Ovary (tissue), 3 donors: ENCODE measurements around the gene MEOX2.

Experiments
- CTCF ChIP-seq, 3 donors: fragments of 450-650 bp in 2 of 3; fragments of 200-600 bp in 1 of 3; IDR thresholded peaks; one replicate each; pipeline versions ENCODE4 v1.5.1 to v1.8.0; 2016 to 2022; ENCODE audit warnings: antibody characterized with exemption in 3 of 3, mild to moderate bottlenecking in 1 of 3
- EP300 ChIP-seq: sonication (generic); formaldehyde crosslinking; IDR thresholded peaks from one replicate; pipeline ENCODE4 v1.6.1; 2017; ENCODE audit warnings: antibody characterized with exemption
- POLR2A ChIP-seq: fragments of 450-650 bp; IDR thresholded peaks from one replicate; pipeline ENCODE4 v1.6.1; 2017; ENCODE audit warnings: antibody characterized with exemption, mild to moderate bottlenecking, moderate library complexity
- donor health status: DM: no; HTN: no; CAD: no.

GRCh38 chr7:15602236-15602635, 84.2 kb downstream of the MEOX2 start:
- TF ChIP-seq CTCF (IDR thresholded peaks at IDR 0.05): no peak
- no peak for TF ChIP-seq POLR2A
- TF ChIP-seq EP300: no peak
